LNCAP (cell line): ENCODE measurements around the gene STXBP1.

ENCODE experiments used
- TF ChIP-seq, protein P1 (sequence below): fragments of 450-650 bp; IDR thresholded peaks from 2 replicates; pipeline ENCODE4 v1.5.1; 2017; ENCODE audit warnings: mild to moderate bottlenecking

The STXBP1 gene

DNA sequence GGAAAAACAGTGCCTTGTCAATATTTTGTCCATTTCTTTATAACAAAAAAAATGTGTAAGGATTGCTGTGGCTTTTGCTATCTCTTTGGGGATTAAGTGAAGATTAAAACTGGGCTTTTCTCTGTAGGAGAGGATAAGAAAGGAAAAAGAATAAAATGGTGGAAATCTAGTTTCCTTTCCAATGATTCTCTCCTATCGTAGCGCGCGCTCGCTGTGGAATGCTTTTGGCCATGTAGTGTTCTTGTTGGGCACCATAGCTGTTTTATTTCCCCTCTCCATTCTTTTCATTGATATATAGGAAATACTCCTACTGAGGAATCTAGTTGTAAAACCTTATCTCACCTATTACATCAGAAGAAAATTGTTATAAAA lies 1.5 kb downstream of the STXBP1 start:
- TF ChIP-seq, protein P1, sequence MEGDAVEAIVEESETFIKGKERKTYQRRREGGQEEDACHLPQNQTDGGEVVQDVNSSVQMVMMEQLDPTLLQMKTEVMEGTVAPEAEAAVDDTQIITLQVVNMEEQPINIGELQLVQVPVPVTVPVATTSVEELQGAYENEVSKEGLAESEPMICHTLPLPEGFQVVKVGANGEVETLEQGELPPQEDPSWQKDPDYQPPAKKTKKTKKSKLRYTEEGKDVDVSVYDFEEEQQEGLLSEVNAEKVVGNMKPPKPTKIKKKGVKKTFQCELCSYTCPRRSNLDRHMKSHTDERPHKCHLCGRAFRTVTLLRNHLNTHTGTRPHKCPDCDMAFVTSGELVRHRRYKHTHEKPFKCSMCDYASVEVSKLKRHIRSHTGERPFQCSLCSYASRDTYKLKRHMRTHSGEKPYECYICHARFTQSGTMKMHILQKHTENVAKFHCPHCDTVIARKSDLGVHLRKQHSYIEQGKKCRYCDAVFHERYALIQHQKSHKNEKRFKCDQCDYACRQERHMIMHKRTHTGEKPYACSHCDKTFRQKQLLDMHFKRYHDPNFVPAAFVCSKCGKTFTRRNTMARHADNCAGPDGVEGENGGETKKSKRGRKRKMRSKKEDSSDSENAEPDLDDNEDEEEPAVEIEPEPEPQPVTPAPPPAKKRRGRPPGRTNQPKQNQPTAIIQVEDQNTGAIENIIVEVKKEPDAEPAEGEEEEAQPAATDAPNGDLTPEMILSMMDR = no peak

DNA sequence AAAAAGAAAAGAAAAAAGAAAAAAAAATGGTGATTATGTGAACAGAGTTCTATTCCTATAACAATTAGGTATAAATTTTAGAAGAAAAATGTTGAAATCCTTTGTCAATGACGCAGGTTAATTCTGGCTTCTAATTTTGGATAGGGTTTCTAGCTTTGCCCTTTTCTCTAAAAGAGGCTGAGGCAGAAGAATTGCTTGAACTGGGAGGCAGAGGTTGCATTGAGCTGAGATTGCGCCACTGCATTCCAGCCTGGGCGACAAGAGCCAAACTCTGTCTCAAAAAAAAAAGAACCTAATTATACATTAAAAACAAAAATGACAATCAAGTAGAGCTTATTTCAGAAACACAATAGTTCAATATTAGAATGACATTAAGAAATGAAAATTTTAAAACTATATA lies 2.9 kb downstream of the STXBP1 start:
- TF ChIP-seq, protein P1 = no peak

DNA sequence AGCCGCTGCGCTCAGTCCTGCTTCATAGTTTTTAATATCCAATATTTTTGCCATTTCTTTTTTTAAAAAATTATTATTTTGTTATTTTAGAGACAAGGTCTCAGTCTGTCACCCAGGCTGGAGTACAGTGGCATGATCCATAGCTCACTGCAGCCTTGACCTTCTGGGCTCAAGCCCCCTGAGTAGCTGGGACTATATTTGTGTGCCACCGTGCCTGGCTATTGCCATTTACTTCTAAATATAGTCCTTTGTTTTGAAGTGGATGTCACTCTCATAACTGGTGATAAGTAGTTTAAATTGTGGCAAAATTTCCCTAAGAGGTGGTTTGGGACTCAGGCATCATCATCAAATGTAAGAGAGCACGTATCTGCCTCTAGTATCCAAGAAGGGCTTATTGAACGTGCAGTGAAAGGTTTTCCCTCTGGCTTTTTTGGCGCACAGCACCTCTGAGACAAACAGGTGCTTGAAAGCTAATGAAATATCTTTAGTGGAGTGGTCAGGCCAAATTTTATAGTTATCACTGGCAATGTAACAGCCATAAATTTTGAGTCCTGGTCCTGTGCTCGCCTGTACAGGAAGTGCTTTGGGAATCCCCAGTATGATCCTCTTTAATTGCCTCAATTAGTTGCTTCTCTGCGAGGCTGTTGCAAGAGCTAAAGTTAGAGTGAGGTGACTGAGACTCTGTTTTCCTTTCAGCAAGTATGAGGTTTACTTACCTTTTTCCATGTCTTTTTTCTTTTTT lies 14.8 kb downstream of the STXBP1 start:
- TF ChIP-seq, protein P1 = no peak

DNA sequence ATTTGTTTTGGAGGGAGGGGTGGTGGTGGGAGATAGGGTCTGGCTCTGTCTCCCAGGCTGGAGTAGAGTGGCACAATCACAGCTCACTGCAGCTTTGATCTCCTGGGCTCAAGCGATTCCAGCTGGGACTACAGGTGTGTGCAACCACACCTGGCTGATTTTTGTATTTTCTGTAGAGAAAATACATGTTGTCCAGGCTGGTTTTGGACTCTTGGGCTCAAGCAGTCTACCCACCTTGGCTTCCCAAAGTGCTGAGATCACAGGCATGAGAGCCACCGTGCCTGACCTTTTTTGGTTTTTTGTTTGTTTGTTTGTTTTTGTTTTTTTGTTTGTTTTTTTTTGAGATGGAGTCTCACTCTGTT lies 15.4 kb downstream of the STXBP1 start:
- TF ChIP-seq, protein P1 = no peak

DNA sequence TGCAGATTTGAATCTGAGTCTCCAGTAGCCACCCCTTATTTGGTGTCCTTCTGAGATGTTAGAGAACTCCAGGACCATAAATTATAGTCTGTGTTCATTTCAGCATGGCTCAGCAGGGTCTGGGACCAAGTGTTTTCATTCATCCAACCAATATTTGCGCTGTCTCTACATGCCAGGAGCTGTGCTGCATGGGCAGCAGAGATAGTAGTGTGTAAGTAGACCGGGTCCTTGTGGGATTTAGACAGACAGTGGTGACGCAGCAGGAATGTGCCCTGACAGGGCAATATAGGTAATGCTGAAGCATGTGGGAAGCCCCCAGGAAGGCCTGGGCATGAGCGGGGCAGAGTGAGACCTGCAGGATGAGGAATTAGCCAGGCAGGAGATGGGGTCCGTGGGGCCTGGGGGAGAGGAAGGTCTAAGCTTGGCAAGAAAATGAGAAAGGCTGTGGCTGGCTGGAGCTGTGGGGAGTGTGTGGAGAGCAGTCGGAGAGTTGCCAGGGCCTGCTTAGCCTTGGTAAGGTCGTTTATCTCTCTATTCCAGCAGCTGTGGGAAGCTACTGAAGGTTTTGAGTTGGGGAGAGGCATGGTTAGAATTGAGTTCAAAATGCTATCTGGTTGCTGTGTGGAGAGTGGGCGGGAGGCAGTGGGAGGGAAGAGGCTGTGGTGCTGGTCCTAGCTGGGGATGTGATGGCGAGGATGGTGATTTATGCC lies 16.8 kb downstream of the STXBP1 start:
- TF ChIP-seq, protein P1 = no peak

DNA sequence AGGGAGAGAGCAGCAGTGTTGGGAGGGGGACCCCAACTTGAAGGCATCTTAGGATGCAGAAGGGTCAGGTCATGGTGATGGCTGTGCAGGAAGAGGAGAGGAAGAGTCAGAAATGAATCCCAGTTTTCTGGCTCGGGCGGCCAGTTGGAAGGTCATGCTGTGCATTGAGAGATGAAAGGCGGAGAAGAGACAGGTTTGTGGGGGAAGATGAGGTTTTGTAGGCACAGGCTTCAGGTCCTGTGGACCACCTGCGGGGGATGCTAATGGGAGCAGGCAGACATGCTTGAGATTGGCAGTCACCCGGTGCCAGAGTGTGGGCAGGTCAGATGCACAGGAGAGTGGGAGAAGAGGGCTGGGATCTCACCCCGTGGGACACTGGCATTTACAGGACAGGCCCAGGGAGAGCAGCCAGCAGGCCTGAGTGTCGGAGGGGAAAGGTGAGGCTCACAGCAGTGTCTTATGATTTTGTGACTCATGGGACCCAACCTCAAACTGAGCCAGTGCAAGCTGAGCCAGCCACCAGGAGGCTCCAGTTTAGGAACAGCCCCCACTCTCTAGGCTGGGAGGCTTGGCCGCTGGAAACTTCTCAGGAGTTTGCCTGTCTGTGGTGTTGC lies 17.5 kb downstream of the STXBP1 start:
- TF ChIP-seq, protein P1 = no peak

DNA sequence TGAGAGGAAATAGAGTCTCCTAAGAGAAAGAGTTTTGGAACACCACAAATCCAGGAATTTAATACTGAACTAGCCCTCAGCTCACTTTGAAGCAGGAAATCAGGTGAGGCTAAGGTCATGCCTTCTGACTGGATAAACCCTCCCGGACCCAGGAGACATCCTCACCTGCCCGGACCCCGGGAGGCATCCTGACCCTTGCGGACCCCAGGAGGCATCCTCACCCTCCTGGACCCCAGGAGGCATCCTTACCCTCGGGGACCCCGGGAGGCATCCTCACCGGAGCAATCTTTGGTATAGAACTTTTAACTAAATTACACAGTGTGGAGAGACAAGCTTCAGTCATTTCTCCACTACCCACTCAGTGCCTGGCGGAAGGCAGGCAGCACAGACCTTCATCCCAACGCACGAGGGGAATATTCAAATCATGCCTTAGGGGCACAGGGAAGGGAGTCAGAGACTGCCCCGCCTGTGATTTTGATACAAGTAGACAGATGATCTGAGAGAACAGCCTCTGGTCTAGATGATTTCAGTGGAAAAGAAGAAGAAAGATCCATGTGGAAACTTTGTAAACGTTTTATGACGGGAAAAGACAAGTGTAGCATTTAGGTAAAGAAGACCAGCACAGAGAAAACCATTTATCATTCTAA lies 21.3 kb downstream of the STXBP1 start:
- TF ChIP-seq, protein P1 = no peak
